GM12872 (cell line): ENCODE measurements around the gene COBL.

ENCODE experiments used
- TF ChIP-seq, protein P1 (sequence below): IDR thresholded peaks from 3 replicates; pipeline ENCODE4 v1.5.1; 2011; ENCODE audit warnings: low read depth, mild to moderate bottlenecking, low read length, moderate library complexity; ENCODE audit not compliant: insufficient read depth

COBL gene

DNA sequence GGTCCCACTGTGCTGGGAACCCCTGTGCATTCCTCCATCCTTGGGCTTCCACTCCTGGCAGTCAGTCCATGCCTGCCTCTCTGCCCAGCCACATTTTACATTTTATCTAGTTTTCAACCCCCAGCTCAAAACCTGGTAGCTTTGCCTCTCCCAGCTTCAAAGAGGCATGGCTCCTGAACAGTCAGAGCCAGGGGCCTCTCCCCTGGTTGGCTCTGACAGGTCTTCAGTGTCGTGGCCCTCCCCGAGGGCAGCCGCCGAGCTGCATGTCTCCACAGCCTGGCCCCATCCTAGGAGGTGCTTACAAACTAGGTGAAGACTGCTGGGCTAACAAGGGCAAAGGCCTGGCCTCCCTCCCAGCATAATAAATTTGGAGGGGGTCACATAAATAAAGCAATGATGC, 14.8 kb downstream of the COBL start:
- TF ChIP-seq, protein P1, sequence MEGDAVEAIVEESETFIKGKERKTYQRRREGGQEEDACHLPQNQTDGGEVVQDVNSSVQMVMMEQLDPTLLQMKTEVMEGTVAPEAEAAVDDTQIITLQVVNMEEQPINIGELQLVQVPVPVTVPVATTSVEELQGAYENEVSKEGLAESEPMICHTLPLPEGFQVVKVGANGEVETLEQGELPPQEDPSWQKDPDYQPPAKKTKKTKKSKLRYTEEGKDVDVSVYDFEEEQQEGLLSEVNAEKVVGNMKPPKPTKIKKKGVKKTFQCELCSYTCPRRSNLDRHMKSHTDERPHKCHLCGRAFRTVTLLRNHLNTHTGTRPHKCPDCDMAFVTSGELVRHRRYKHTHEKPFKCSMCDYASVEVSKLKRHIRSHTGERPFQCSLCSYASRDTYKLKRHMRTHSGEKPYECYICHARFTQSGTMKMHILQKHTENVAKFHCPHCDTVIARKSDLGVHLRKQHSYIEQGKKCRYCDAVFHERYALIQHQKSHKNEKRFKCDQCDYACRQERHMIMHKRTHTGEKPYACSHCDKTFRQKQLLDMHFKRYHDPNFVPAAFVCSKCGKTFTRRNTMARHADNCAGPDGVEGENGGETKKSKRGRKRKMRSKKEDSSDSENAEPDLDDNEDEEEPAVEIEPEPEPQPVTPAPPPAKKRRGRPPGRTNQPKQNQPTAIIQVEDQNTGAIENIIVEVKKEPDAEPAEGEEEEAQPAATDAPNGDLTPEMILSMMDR: no peak

DNA sequence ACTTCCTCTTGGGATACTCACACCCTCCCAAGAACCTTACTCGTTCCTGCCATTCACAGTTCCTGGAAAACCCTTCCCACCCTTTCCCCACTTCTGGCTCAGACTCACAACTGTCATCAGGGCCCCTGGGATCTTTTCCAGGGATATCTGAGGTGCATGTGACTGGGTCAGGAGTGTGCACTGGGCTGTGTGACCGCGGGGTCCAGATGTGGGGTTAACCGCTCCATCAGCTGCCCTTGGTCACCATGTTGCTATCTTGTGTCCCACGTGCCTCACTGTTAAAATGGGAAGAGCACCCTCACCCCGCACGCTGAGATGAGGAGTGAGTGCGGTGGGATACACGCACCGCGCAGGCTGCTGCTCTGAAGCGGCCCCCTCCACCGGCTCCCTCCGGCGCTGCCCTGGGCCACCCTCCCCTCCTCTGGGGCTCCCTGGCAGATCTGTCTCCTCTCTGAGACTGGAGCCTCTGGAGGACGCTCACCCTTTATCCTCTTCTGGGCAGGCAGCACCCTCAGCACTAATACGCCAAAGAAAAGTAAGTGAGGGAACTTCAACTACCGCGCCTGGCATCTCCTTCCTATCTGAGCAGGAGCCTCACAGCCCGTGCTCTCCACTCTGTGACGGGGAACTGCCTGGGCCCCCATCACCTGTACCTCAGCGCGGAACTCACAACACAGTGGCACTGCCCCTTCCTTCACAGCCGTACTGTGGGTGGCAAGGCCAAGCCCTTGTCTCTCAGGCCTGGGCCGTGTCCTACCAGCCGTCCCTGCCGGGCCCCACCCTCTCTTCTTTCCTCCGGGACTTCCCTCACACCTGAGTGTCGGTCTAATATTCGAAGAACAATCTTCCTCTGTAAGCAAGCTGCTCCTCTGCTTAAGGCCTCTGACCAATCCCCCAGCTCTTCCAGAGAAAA, 15.6 kb downstream of the COBL start:
- TF ChIP-seq, protein P1: no peak

DNA sequence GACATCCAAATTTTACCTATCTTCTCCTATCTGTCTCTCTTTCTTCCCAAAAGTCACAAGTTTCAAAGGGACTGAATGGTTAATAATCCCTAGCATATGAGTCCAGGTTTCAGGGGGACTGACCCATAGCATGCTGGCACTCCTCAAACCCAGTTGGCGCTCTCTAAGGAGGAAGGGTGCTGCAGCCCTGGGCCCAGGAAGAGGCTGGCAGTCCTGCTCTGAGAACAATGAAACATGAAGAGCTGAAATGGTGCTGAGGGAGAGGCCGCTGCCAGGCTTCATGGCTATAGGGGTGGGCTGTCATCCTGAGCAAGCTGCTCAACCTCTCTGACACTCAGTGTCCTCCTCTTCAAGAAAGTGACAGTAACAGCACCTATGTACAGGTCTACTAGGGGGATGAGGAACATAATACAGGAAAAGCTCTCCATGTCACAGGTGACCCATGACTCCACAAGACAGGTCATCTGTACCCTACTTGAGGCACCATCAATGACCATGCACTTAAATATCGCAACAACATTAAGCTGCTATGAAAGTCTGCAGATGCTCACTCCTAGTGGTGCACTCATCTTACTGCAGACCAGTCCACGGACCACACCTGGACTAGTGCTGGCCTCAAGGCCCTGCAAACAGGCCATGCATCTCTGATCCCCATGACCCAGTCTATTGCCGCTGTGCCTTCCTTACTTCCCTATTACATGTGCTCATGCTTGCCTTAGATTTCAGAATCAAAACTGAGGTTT, 17.0 kb downstream of the COBL start:
- TF ChIP-seq, protein P1: no peak

DNA sequence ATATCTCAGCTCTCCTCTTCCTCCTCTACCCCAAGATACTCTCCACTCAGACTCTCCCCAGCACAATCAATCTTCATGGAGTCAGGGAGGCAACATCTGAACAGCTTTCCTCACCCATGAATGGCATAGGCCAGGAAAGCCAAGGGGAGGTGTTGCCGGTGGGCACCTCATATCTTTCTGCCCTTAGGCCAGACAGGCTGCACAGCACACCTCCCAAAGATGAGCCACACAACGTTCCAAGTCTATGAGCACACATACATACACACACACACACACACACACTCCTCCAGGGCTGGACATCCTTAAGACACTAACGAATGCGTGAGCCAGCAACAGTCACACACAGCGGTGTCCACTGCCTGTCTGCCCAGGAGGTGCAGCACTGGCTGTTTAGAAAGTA, 17.7 kb downstream of the COBL start:
- TF ChIP-seq, protein P1: no peak

DNA sequence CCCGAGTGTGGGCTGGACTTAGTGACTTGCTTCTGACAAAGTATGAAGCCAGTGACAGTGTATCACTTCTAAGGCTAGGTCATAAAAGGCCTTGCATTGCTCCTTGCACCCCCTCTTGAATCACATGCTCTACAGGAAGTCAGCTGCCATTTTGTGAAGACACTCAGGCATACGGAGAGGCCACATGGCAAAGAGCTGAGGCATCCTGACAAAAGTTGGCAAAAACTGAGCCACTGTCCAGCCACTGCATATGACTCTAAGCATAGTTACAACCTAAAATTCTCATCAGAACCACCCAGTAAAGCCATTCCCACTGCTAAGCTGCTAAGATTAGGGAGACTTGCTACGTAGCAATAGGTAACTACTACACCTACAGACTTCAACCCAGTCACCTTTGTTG, 18.6 kb downstream of the COBL start:
- TF ChIP-seq, protein P1: no peak

DNA sequence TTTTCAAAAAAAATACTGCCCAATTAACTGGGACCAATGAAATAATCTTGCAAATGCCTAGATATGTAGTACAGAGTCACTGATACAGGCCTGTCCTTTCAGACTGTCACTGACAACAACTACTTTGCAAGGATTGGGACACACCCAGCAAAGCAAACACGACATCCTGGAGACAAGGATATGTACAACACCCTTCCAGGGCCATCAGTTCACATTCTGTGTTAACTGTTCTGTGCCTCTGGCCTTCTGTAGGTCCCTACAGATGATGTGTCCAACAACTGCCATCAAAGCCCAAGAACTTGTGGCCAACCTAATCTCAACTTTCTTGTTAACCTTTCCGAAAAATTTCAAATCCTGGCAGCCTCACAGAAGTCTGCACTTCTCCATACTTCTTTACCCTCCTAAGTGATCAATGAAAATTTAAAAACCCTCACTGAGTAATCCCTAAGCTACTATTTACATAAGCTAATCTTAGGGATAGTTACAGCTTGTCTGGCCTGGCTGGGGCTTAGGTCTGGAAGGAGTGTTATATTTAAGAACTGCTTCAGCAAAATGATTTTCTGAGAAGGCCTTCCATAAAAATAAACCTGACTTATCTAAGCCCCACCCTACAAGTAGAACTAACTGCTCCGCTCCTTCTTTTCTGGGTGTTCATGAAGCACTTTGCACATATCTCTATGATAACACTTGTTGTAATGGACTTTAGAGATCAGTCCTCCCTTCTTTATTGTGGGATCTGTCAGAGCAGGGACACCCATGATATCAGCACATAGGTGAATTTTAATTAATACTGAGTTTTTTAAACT, 21.0 kb downstream of the COBL start:
- TF ChIP-seq, protein P1: no peak

DNA sequence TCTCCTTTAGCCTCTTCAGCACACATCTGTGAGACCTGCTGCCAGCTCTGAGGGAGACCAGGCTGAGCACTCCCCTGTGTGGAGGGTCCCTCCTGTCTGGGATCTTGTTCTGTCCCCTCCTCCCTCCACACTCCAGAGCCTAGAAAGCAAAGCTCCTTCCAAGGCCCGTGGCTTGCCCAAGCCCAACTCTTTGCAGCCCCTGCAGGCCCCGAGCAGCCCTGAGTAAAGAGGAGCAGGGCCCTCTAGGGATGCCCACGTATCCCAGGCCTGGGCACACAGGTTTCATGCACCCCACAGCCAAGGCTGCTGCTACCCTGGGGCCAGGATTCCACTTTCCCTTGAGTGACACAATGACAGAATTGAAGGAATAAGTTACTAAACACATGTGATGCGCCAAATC, 24.0 kb downstream of the COBL start:
- TF ChIP-seq, protein P1: no peak
